ENCODE measurements around the gene SCYGR4.
"Not testable (repeated sequence)": the region's sequence is repeated elsewhere in the genome, so short reads cannot be mapped to it uniquely, and the experiment has no call there.

The SCYGR4 gene, protein sequence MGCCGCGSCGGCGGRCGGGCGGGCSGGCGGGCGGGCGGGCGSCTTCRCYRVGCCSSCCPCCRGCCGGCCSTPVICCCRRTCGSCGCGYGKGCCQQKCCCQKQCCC

DNA sequence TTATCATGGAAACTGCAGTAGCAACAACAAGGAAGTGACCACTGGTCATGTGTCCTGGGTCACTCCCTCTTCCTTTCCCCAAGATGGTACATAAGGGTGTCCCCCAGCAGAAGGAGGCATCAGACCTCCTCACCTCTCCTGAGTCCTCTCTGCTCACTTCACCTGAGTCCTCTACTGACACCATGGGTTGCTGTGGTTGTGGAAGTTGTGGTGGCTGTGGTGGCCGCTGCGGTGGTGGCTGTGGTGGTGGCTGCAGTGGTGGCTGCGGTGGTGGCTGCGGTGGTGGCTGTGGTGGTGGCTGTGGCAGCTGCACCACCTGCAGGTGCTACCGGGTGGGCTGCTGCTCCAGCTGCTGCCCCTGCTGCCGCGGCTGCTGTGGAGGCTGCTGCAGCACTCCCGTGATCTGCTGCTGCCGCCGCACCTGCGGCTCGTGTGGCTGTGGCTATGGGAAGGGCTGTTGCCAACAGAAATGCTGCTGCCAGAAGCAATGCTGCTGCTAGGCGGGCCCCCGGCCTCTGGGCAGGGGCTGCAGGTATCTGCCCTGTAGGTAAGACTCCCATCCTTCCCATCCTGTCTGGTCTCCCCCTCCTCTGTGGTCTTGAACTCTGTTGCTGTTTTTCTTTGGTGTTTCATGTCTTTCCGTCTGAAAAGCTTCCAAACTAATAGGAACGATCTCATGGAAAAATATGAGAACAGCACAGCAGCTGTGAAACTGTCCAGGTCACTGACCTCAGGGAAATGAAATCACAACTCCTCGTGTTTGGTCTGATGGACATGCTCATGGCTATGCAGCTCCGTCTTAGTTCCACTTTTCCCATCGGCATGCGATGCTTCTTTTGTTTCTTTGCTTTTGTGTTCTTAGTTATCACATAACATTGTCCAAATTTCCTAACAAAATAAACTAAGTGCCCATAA, at the start of gene SCYGR4:
Gene SCYGR4 (plus strand): TSS at position 183 of the 915 bp plus-strand sequence. CDS start 0 bp downstream, at position 183.
- no peak for DNase-seq

DNA sequence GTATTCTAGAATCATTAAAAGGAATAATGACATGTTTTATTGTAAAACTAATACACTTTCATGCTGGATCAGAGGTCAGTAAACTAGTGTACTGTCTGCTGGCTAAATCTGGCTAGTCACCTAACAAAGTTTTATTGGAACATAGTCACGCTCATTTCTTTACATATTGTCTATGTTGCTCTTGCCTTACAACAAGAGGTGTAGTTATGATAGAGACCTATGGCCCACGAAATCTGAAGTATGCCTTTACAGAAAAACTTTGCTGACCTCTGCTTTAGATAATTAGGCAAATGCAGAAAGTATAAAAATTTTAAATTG, 48.5 kb upstream of the SCYGR4 start:
- DNase-seq: no peak

DNA sequence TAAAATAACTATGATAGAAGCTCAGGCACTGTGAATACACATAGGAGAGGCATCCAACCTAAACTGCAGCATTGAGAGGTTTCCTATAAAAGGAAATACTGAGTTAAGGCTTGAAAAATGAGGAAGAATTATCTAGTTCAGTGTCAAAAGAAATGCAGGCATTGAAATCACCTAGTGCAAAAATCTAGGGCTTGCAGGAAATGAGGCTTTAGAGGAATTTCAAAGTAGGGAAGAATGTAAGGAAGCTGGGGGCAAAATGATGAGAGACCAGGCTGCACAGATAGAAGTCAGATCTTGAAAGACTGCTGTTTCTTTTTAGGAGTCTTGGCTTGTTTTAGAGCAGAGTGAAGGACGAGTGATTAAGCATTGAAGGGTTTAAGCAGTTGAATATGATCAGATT, 46.7 kb upstream of the SCYGR4 start:
- no peak for DNase-seq

DNA sequence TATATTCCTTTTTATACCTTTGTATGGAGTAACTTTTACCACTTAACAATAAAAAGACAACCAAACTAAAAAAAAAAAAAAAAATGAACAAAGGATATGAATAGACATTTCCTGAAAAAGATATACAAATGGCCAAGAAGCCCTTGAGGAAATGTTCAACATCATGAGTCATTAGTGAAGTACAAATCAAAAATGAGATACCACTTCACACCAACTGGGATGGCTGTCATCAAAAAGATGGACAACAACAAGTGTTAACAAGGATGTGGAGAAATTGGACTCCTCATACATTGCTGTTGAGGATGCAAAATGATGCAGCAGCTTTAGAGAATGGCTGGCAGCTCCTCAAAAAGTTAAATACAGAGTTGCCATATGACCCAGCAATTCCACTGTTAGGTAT, 41.2 kb upstream of the SCYGR4 start:
- no peak for DNase-seq

DNA sequence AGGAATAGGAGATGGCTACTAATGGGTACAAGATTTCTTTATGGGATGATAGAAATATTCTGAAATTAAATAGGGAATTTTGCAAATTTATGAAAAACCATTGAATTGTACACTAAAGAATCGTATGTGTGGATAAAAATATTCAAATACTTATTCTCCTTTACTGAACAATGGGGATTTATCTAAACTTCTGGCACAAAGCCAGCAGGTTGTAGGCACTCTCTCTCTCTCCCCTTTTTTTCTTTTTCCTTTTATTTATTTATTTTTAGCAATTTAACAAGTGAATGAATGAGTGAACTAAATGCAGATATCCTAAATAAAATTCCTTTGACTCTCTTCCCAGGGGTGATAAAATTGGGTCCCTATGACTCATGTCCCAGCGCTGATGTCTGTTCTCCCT, 40.5 kb upstream of the SCYGR4 start:
- DNase-seq: no peak

DNA sequence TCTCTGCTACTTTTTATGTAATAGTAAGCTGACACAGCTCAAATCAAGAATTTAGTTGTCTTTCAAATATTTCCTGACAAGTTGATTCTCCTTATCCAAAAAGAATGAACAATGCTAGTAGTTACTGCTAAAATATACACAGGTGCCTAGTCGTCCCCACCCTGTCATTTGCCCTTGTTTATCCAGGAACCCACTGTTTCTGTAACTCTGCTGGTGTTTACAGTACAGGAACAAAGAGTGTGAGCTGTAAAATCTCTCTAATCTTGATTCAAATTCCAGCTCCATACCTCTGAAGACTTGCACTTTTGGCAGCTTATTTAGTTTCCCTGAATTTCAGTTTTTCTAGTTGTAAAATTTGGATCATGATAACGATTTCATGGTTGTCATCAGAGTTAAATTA, 39.7 kb upstream of the SCYGR4 start:
- no peak for DNase-seq

DNA sequence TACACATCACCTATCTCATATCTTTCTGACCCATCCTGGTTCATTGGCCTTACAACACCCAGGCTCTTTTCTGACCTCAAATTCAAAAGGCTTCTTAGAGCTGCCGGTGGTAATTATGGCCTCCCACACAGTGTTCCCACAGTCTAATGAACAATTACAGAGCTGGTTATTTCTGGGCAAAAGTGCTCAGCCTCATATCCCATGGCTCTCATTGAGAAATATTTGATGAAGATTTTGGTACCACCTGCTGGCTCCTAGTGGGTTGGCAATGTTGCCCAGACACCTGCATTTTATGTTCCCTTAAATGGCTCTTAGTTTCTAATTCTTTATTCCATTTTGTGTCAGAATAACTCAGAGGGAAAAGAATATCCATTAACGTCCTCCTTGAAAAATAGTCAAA, 38.7 kb upstream of the SCYGR4 start:
- DNase-seq: no peak

DNA sequence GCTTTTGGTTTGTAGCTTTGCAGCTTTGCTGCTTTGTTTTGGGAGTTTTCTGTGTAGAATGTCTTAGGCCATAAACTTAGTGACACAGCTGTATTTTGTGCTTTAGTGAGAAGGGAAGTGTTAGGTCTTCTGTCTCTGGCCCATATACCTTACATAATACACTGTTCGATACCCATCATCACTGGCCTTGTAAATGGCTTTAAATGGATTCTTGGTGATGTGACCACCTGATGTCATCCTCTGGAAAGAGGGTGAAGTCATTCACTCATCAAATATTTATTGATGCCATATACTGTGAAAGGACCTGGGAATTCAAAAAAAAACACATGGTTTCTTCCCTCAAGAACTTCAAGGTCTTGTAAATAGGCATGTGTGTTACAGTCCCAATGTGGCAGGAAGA, 37.5 kb upstream of the SCYGR4 start:
- DNase-seq: no peak

DNA sequence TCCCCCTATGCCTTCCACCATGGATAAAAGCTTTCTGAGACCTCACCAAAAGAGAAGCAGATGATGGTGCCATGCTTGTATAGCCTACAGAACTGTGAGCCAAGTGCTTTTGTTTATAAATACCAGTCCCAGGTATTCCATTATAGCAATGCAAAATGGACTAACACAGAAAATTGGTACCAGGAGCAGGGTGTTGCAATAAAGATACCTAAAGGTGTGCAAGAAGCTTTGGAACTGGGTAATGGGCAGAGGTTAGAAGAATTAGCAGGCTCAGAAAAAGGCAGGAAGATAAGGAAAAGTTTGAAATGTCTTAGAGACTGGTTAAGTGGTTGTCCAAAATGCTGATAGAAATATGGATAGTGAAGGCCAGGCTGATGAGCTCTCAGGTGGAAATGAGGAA, 34.9 kb upstream of the SCYGR4 start:
- DNase-seq: no peak

DNA sequence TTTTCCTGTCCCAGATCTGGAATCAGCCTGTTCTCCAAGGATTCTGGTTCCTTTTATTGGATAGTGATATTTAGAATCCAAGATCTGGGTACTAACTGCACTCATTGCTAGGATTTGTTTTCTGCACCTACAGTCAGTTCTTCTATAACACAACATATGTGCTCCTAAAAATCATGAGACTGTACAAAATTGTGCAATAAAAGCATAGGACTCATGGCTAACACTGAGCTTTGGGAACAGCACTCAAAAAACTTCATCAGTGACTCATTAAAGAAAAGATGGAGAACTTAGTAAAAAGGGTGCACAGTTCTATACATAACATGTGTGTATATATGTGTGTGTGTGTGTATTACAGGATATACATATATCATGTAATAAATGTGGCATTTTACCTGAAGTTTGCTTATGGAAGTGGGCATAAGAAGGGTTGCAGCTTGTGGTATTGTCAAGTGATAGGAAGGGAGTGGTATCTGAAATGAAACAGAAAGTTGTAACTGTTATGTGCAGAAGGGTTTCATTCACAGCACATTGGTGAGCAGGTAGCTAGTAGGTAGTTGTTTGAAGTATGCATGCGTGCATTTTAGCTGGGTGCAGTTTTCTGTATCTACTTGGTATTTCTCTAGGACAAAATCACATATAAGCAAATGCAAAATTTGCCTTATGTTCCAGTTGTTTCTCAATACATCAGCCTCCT, 24.5 kb upstream of the SCYGR4 start:
- DNase-seq: no peak

DNA sequence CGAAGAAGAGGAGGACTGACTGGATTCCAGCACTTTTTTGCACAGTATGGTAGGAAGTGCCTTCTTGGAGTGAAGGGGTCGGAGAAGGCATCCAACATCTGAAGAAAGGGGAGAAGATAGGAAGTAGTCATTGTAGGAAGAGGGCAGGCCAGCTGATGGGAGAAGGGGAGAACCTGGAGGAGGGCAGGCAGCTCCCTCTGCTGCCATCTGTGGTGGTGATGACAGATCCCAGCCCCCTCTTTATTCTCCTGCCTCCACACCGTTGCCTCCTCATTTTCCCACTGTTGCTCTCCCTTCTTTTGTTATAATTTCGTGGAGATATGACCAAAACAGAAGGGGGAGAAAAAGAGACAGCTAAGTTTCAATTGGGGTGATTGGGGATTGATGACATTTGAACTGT, 21.5 kb upstream of the SCYGR4 start:
- no peak for DNase-seq

DNA sequence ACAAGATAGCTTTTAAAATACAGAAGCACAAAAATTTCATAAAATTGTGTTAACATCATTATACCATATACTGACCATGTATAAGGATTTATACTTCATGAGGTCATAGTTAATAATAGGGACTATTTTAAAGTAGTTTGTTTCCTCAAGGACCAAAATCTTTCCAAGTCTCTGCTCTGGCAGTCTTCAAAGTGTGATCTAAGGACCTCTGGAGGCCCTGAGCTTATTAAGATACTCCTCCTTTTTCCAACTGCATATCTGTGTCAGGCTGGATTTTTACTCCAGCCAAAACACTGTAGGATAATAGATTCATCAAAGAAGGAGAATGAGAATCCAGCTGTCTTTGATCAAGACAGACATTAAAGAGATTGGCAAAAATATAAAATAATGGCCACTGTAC, 20.3 kb upstream of the SCYGR4 start:
- DNase-seq: no peak

DNA sequence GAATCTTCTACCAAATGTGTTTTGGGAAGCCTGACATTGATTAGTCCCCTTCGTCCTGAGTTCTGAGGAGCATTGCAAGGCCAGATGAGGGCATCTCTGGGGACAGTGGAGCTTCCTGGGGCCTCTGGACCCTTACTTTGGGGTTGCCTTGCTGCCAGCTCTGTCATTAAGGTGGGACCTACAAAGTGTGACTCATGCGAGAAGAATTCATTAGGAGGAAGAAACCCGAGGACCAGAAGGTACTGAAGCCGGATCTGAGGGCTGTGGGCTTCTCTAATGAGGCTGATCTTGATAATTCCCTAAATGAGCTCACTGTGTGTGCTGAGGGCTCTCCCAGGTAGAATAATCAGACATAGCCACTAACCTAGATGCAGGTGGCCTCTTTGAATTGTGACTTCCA, 19.3 kb upstream of the SCYGR4 start:
- no peak for DNase-seq

DNA sequence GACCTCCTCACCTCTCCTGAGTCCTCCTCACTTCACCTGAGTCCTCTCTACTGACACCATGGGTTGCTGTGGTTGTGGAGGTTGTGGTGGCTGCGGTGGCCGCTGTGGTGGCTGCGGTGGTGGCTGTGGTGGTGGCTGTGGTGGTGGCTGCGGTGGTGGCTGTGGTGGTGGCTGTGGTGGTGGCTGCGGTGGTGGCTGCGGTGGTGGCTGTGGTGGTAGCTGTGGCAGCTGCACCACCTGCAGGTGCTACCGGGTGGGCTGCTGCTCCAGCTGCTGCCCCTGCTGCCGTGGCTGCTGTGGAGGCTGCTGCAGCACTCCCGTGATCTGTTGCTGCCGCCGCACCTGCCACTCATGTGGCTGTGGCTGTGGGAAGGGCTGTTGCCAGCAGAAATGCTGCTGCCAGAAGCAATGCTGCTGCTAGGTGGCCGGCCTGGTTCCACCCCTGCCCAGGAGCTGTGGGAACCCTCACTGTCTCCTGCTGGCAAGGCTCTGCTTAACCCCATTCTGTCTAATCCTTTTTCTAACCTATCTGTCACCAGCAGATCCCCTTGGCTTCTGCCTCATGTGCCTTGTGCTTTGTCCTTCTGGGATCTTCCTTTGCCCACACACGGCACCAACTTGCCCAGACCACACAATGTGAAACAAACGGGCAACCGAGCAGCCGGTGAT, 18.3 kb upstream of the SCYGR4 start, which contains the start of gene SCYGR2:
Gene SCYGR2 (plus strand): TSS at position 59 of the 669 bp plus-strand sequence. CDS start 0 bp downstream, at position 59.
- not testable (repeated sequence) for DNase-seq

DNA sequence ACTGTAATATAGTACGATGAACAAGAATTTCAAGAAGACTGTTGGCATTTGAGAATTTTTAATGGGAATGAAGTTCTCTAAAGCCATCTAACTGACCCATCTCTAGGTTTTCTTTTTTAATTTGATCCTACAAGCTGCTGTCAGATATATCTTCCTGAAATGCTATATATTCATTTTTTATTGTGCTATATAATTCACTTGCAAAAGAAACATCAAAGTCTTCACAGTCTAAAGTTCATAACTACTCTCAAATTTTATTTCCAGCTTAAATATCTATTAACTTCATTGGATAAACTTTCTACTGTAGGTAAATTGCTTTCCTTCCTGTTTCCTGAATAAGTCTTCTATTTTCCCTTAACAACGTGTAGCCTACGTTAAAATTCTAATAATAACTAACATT, 14.9 kb upstream of the SCYGR4 start:
- DNase-seq: no peak

DNA sequence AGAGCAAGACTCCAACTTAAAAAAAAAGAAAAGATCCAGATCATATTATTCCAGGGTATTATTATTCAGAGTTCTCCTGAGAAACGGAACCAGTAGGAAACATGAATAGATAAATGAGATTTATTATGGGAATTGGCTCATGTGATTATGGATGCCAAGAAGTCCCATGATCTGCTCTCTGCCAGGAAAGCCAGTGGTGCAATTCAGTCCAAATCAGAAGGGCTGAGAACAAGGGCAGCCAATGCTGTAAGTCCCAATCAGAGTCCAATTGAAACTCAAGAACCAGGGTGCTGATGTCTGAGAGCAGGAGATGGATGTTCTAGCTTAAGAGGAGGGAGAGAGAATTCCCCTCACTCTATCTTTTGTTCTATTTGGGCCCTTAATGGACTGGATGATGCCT, 10.8 kb upstream of the SCYGR4 start:
- DNase-seq: no peak

DNA sequence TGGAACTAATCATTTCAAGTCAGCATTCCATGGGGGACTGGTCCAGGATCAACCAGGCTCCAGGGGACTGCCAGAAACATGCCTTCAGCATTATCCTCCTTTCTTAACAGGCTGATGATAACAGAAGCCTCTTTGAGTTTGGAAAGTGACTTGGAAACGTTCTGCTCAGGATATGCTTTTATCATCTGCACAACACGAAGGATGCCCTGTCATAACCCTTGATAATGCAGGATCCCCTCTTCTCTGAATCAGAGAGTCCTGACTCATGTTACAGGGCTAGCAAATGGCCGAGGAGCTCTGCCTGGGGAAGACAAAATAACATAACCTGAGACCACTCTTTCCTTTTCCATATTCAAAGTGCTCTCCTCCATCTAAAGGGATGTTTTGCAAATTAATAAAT, 9.4 kb upstream of the SCYGR4 start:
- no peak for DNase-seq

DNA sequence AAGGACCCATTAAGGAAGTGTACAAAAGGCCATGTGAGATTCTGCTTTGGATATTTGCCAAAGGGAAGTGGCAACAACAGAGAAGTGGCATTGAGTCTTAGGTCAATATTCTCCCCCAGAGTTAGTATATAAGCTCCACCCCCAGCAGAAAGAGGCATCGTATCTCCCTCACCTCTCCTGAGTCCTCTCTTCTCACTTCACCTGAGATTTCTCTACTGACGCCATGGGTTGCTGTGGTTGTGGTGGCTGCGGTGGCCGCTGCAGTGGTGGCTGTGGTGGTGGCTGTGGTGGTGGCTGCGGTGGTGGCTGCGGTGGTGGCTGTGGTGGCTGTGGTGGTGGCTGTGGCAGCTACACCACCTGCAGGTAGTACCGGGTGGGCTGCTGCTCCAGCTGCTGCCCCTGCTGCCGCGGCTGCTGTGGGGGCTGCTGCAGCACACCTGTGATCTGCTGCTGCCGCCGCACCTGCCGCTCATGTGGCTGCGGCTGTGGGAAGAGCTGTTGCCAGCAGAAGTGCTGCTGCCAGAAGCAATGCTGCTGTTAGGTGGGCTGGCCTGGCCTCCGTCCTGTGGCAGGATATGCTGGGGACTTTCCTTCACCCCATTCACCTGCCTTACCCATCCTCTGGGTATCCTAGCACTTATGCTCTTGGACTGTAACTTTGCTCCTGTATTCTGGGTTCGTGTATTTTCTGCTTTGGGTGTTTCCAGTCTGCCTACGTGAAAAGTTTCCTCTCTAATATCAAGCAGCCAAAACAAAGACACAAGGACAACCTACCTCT, 8.5 kb upstream of the SCYGR4 start:
- DNase-seq: no peak

DNA sequence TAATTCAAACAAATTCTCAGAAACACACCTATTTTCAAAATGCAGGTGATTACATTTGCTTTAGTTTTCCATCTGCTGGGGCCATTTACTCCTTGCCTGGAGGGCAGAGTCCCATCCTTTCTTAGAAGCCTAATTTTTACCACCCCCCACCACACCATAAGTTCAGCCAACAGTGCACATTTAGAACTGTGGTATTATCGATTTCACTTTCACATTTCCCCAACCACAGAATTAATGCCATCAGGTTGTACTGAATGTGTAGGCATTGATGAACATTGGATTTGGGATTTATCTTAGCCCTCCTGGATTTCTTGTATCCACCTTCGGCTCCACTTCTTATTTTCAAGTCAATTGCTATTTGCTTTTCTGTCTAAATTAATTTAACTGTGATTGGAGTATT, 7.2 kb upstream of the SCYGR4 start:
- DNase-seq: no peak

DNA sequence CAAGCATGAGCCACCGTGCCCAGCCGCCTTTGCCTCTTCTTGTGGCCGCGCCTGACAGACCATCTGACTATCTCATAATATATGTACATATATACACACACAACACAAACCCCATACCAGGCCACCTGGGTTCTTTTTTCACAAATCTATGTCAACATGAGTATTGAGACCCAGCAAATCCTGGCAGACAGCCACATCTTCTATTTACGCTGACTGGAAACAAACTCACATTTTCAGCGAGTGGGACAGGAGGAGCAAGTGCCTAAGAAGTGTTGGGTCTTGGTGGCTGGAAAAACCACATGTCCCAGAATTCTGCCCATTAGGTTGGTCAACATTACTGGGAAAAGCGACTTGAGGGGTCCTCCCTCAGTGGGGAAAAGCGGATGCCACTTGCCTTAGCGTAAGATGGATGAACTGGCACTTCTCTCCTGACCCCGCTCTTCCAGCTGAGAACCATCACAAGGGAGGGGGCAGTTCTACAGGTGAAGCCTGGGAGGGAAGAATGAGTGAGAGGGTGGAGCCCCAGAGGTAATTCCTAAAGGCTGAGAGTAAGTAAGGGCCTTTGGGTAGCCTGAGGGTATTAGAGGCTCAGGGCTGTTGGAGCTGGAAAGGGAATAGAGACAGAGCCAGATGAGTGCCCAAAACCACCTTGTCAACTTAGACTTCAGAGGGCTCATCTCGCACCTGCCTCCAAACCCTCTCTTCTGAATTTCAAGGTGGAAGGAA, 4.6 kb upstream of the SCYGR4 start:
- DNase-seq: no peak

DNA sequence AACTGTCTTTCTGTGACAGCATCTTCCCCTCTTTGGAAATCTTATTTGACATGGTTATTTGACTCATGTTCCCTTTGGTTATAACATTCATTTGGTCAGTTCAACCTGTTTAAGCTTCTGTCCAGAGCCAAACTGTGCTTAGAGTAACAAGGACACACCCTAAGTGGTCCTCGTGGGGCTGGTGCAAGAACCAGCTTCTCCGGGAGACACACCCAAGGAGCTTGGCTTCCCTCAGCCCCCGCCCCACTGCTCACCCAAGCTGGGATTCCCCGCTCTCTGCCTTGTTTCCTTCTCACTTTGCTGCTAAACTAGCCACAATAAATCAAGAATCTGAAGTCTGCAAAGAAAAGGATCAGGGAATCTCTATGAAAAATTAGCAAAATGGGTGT, 4.0 kb upstream of the SCYGR4 start:
- no peak for DNase-seq

DNA sequence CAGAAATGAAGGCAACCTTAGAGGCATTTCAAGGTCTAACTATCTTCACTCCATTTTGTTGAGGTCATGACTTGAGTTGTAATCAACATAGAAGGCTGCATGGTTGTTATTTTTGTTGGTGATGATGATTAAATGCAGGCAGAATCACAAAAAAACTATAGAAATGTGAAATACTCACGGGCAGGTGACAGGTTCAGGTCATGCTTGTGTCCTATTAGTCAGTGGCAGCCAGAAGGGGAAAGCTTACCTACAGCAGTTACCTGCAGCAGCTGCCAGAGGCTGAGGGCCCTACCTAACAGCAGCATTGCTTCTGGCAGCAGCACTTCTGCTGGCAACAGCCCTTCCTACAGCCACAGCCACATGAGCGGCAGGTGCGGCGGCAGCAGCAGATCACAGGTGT, 3.1 kb upstream of the SCYGR4 start:
- DNase-seq: no peak

Data from NCI-H1048 (cell line).